SK-N-SH (cell line): Measurements from ENCODE around the gene NYAP2. TPM values are rescaled to one million over a fixed set of nuclear protein-coding genes. Genes with fewer than 3 reads are reported as not detected.

Experiments used
- CTCF ChIA-PET: fragments of 300-600, 350-600 bp; formaldehyde crosslinking; extraction: SDS; loops from one replicate; lab custom pipeline; 2021; lab: Yijun Ruan, JAX
- POLR2A ChIA-PET: fragments of 350-600 bp; sonication (Branson Sonifier 250); formaldehyde crosslinking; extraction: SDS; loops from one replicate; lab custom pipeline; 2020; ENCODE audit warnings: antibody characterized with exemption, inconsistent platforms; lab: Yijun Ruan, JAX
- DNase-seq: peaks from one replicate; pipeline ENCODE4 v3.0.0; 2012
- H2AFZ ChIP-seq: fragments of 200-600 bp; sonication (generic); 2 replicates; pipeline ENCODE4 v1.8.1; 2016; ENCODE audit warnings: antibody characterized with exemption, mild to moderate bottlenecking, low read depth
- H3F3A ChIP-seq: fragments of 200-600 bp; sonication (generic); replicated peaks from 2 replicates; pipeline ENCODE3; 2016; ENCODE audit warnings: antibody characterized with exemption, mild to moderate bottlenecking; ENCODE audit not compliant: insufficient read depth
- H3K27ac ChIP-seq, 2 experiments: fragments of 200-500 bp in 1 of 2; fragments of 200-600 bp in 1 of 2; sonication (Bioruptor generic) in 1 of 2; sonication (generic), shearing (Covaris generic) in 1 of 2; 2 replicates each; pipeline versions ENCODE4 v1.5.1 to v1.6.1; 2014 to 2016; ENCODE audit warnings: low read depth in 2 of 2, inconsistent platforms in 1 of 2, low read length in 1 of 2, mild to moderate bottlenecking in 1 of 2, mixed read lengths in 1 of 2
- H3K27me3 ChIP-seq: fragments of 200-600 bp; sonication (generic), shearing (Covaris generic); 2 replicates; pipeline ENCODE4 v1.6.1; 2016; ENCODE audit warnings: mixed run types; ENCODE audit not compliant: insufficient read depth
- H3K36me3 ChIP-seq, 2 experiments: fragments of 200-500 bp in 1 of 2; fragments of 200-600 bp in 1 of 2; sonication (Bioruptor generic) in 1 of 2; sonication (generic) in 1 of 2; replicated peaks in 1 of 2; 2 replicates each; pipeline versions ENCODE3 to v1.5.1; 2014 to 2016; ENCODE audit warnings: low read length in 1 of 2, mild to moderate bottlenecking in 1 of 2; ENCODE audit not compliant: insufficient read depth in 2 of 2, control insufficient read depth in 1 of 2
- H3K4me1 ChIP-seq, 2 experiments: fragments of 200-500 bp in 1 of 2; fragments of 200-600 bp in 1 of 2; sonication (Bioruptor generic) in 1 of 2; sonication (generic), shearing (Covaris generic) in 1 of 2; 2 replicates each; pipeline versions ENCODE4 v1.5.1 to v1.6.1; 2014 to 2016; ENCODE audit warnings: low read depth in 1 of 2, low read length in 1 of 2, mixed run types in 1 of 2; ENCODE audit not compliant: insufficient read depth in 2 of 2, control insufficient read depth in 1 of 2
- H3K4me2 ChIP-seq: fragments of 200-600 bp; sonication (generic), shearing (Covaris generic); 2 replicates; pipeline ENCODE4 v1.6.1; 2017; ENCODE audit warnings: mixed run types
- H3K4me3 ChIP-seq, 2 experiments: fragments of 200-500 bp in 1 of 2; fragments of 200-600 bp in 1 of 2; sonication (Bioruptor generic) in 1 of 2; sonication (generic), shearing (Covaris generic) in 1 of 2; 2 replicates each; pipeline versions ENCODE4 v1.5.1 to v1.8.1; 2014 to 2016; ENCODE audit warnings: low read depth in 2 of 2, inconsistent platforms in 1 of 2, low read length in 1 of 2, mild to moderate bottlenecking in 1 of 2, mixed read lengths in 1 of 2, moderate library complexity in 1 of 2
- H3K79me2 ChIP-seq: fragments of 200-600 bp; sonication (generic); 2 replicates; pipeline ENCODE4 v1.8.1; 2017; ENCODE audit warnings: mild to moderate bottlenecking; ENCODE audit not compliant: insufficient read depth
- H3K9ac ChIP-seq: fragments of 200-600 bp; sonication (generic); 2 replicates; pipeline ENCODE4 v1.6.1; 2017; ENCODE audit warnings: mixed run types
- H3K9me2 ChIP-seq: fragments of 200-600 bp; sonication (generic); 2 replicates; pipeline ENCODE4 v1.6.1; 2017; ENCODE audit warnings: mixed run types
- H3K9me3 ChIP-seq: fragments of 200-600 bp; sonication (generic); 2 replicates; pipeline ENCODE4 v1.6.1; 2017; ENCODE audit warnings: mixed run types, mild to moderate bottlenecking, moderate library complexity
- H4K20me1 ChIP-seq: fragments of 200-600 bp; sonication (generic); 2 replicates; pipeline ENCODE4 v1.6.1; 2017; ENCODE audit warnings: mild to moderate bottlenecking, mixed run types; ENCODE audit not compliant: insufficient read depth
- EP300 ChIP-seq, 2 experiments: IDR thresholded peaks; 2 replicates each; pipeline versions ENCODE4 v1.4.0 to v1.6.1; 2012; ENCODE audit warnings: borderline replicate concordance in 1 of 2, low read depth in 1 of 2, low read length in 1 of 2
- FOXM1 ChIP-seq: IDR thresholded peaks from 2 replicates; pipeline ENCODE4 v1.4.0; 2012; ENCODE audit warnings: low read depth, mild to moderate bottlenecking
- GABPA ChIP-seq: IDR thresholded peaks from 2 replicates; pipeline ENCODE4 v1.4.0; 2012; ENCODE audit warnings: low read depth, mild to moderate bottlenecking
- NFIC ChIP-seq: IDR thresholded peaks from 2 replicates; pipeline ENCODE4 v1.4.0; 2012; ENCODE audit warnings: borderline replicate concordance
- RAD21 ChIP-seq: IDR thresholded peaks from 2 replicates; pipeline ENCODE4 v1.6.1; 2012; ENCODE audit warnings: mild to moderate bottlenecking, low read length
- RCOR1 ChIP-seq: fragments of 150-350 bp; IDR thresholded peaks from 2 replicates; pipeline ENCODE4 v1.6.1; 2017; ENCODE audit warnings: antibody characterized with exemption, low read length
- WGBS: methylation state at CpG from one replicate; pipeline ENCODE4 v1.1.6; 2017; ENCODE audit warnings: low lambda C conversion rate; 5-methylcytosine and 5-hydroxymethylcytosine counted together
- polyA plus RNA-seq, 3 experiments: library from polyadenylated mRNA; depleted of rRNA; stranded (reverse); fragments of >200 nt; gene quantifications; 2 replicates each; pipeline ENCODE4 v1.2.3, GENCODE V29; 2012
- TF ChIP-seq, protein P1 (sequence below): IDR thresholded peaks from 2 replicates; pipeline ENCODE4 v1.6.1; 2012; ENCODE audit warnings: mild to moderate bottlenecking, low read depth, low read length, moderate library complexity

The NYAP2 gene
- polyA plus RNA-seq, 1 of the 3 experiments (the other 2 are of a cell fraction): not detected

DNA sequence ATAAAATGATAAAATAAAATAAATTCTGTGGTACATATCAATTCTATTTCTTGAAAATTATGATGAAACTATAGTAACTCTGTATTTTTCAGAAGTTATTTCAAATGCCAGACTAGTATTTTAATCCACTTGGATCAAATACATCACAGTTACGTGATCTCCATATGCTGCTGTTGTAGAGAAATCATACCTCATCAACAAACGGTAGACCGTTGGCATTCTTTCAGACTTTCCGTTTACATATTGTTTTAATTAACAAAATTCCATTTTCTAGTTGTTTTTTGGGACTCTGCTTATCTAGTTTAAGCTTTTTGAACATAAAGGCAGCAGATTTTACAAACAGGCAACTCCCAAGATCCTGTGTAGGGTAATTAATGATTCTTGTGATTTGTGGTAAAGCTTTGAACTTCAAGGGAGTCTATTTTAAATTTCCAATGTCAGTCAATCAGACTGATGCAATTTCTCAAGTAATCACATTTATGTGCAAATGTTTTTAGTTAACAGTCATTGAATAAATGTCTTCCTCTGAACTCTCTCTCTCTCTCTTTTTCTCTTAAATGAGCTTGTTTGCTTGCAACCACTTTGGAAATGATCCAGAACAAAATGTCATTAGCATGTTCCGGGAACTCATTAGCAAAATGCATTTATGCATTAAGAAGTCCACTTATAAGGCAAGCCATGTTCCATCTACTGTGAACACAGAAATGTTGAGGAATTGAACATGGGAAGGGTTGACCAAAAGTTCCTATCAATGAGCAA is 31.8 kb downstream of the NYAP2 start:
- Histone ChIP-seq H4K20me1 (no peaks in the 10 kb centered on the region), H3F3A (no peaks in the 10 kb centered on the region), H3K9ac (no peak overlapping the region), H3K4me1 (peaks cover 0 to 13% of the 10 kb centered on the region in 2 experiments; a peak in 2 of 4 replicates), H3K9me3 (no peaks in the 10 kb centered on the region), H3K4me3 (no peak overlapping the region), H3K27ac (peak overlapping the region in 1 of 2 experiments; percentile 91; a peak in 2 of 4 replicates), H2AFZ (0 out of 2 replicates have a peak overlapping the region, but pooled peaks have one; percentile 35), H3K4me2 (no peak overlapping the region), H3K9me2 (no peaks in the 10 kb centered on the region), H3K79me2 (no peaks in the 10 kb centered on the region), H3K36me3 (no peaks in the 10 kb centered on the region), H3K27me3 (no peaks in the 10 kb centered on the region)
- POLR2A ChIA-PET: interaction anchor here (0.6 kb wide), 1 partner anchor 31 kb away, joined by 3 read pairs; no protein-coding TSS in a partner anchor
- peak; percentile 42 for DNase-seq
- WGBS: 9% methylated on average over 5 of the region's 5 CpGs
- TF ChIP-seq NFIC (0 out of 2 replicates have a peak, but pooled peaks have one; percentile 35), EP300 (IDR thresholded peaks at IDR 0.05; ENCODE audit: borderline replicate concordance in 1 of 2, low read depth in 1 of 2, low read length in 1 of 2) (peak in 1 of 2 experiments; percentile 49; a peak in 1 of 4 replicates), RAD21 (peak; percentile 4; the same call in 1 of the 2 replicates), FOXM1 (no peak), RCOR1 (peak; percentile 61)
- CTCF ChIA-PET: interaction anchor here (0.6 to 1.3 kb wide), 7 partner anchors 12 to 1306 kb away, joined by 3 to 4 read pairs (median 3); no protein-coding TSS in a partner anchor

DNA sequence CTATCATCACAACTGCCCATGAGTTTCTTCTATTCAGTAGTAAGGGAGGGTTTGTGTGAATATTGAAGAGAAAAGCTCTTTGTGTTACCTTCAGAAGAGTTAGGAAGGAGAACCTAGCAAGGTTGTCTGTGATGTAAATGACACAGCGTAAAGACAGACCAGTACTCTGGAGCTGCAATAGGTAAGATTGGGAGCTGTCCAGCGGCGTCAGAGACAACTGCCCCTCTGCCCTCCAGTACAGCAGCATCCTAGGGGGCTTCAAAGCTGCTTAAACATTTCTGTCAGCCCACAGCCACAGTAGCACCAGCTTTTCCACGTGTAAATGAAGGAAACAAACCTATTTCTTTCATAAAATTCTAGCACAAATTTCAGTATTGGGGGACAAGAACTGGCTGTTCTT is 34.5 kb downstream of the NYAP2 start:
- no peaks in the 10 kb centered on the region for H4K20me1 ChIP-seq
- TF ChIP-seq GABPA: no peak
- TF ChIP-seq, protein P1, sequence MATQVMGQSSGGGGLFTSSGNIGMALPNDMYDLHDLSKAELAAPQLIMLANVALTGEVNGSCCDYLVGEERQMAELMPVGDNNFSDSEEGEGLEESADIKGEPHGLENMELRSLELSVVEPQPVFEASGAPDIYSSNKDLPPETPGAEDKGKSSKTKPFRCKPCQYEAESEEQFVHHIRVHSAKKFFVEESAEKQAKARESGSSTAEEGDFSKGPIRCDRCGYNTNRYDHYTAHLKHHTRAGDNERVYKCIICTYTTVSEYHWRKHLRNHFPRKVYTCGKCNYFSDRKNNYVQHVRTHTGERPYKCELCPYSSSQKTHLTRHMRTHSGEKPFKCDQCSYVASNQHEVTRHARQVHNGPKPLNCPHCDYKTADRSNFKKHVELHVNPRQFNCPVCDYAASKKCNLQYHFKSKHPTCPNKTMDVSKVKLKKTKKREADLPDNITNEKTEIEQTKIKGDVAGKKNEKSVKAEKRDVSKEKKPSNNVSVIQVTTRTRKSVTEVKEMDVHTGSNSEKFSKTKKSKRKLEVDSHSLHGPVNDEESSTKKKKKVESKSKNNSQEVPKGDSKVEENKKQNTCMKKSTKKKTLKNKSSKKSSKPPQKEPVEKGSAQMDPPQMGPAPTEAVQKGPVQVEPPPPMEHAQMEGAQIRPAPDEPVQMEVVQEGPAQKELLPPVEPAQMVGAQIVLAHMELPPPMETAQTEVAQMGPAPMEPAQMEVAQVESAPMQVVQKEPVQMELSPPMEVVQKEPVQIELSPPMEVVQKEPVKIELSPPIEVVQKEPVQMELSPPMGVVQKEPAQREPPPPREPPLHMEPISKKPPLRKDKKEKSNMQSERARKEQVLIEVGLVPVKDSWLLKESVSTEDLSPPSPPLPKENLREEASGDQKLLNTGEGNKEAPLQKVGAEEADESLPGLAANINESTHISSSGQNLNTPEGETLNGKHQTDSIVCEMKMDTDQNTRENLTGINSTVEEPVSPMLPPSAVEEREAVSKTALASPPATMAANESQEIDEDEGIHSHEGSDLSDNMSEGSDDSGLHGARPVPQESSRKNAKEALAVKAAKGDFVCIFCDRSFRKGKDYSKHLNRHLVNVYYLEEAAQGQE: peak; percentile 83
- no peaks in the 10 kb centered on the region for H3K9me2 ChIP-seq
- no peaks in the 10 kb centered on the region for H3K9me3 ChIP-seq
- WGBS: 65% methylated on average over 4 of the region's 4 CpGs
- DNase-seq: no peak
- no peak overlapping the region for H3K4me3 ChIP-seq
- peaks cover 0 to 13% of the 10 kb centered on the region in 2 experiments; a peak in 2 of 4 replicates for H3K4me1 ChIP-seq
- no peaks in the 10 kb centered on the region for H3K36me3 ChIP-seq
- no peaks in the 10 kb centered on the region for H3K79me2 ChIP-seq
- POLR2A ChIA-PET: no interaction called here
- H3K27ac ChIP-seq: no peak overlapping the region
- no peak overlapping the region for H3K4me2 ChIP-seq
- no peaks in the 10 kb centered on the region for H3F3A ChIP-seq
- CTCF ChIA-PET: interaction anchor here (0.6 to 1.1 kb wide), 2 partner anchors 151 to 310 kb away, joined by 3 to 5 read pairs; no protein-coding TSS in a partner anchor
- H3K9ac ChIP-seq: no peak overlapping the region
- no peak overlapping the region for H2AFZ ChIP-seq
- H3K27me3 ChIP-seq: no peaks in the 10 kb centered on the region
